ENCODE results near the gene MYO1C.
"Not testable (repeated sequence)": the region's sequence is repeated elsewhere in the genome, so short reads cannot be mapped to it uniquely, and the experiment has no call there.

The MYO1C gene

DNA sequence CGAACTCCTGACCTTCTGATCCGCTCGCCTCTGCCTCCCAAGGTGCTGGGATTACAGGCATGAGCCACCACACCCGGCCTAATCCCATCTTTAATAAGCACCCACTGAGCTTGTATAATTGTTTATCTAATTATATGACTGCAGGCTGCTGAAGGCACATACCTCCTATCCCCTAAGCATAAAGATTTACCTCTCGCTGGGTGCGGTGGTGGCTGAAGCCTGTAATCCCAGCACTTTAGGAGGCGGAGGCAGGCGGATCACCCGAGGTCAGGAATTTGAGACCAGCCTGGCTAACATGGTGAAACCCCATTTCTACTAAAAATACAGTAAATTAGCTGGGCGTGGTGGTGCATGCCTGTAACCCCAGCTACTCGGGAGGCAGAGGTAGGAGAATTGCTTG is 72.3 kb downstream of the MYO1C start:
- DNase-seq = no peak

DNA sequence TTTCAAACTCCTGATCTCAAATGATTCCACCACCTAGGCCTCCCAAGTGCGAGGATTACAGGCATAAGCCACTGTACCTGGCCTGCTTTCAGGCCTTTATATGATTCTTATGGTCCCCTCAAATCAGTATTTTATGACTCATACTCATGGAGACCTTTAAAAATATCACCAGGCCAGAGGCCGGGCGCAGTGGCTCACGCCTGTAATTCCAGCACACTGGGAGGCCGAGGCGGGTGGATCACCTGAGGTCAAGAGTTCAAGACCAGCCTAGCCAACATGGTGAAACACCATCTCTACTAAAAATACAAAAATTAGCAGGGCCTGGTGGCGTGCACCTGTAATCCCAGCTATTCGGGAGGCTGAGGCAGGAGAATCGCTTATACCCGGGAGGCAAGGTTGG is 74.0 kb downstream of the MYO1C start:
- DNase-seq = not testable (repeated sequence)

- DNase-seq = no peak
Measured at GRCh38 chr17:1416414-1416813, 76.1 kb downstream of the MYO1C start.

- DNase-seq = no peak
Measured at GRCh38 chr17:1414634-1415033, 77.9 kb downstream of the MYO1C start.
